Esophagus (tissue), 2 donors: Measurements from ENCODE around the gene PBX2. TPM values are rescaled to one million over a fixed set of nuclear protein-coding genes. Genes with fewer than 3 reads are reported as not detected.
A peak's percentile ranks its signal among the peaks of the same experiment; 100 is the strongest.

Source experiments
- H3K27ac ChIP-seq, 2 donors: one replicate each; pipeline ENCODE4 v1.5.1; 2013; ENCODE audit warnings: low read depth in 2 of 2, mild to moderate bottlenecking in 2 of 2, inconsistent platforms in 1 of 2, low read length in 1 of 2, moderate library complexity in 1 of 2
- H3K27me3 ChIP-seq, 2 donors: one replicate each; pipeline ENCODE4 v1.6.1; 2013; ENCODE audit warnings: low read length in 2 of 2, control low read depth in 1 of 2, mild to moderate bottlenecking in 1 of 2; ENCODE audit not compliant: insufficient read depth in 2 of 2, control insufficient read depth in 1 of 2
- H3K36me3 ChIP-seq, 2 donors: one replicate each; pipeline ENCODE4 v1.6.1; 2013; ENCODE audit warnings: low read length in 1 of 2; ENCODE audit not compliant: control insufficient read depth in 2 of 2, insufficient read depth in 2 of 2
- H3K4me1 ChIP-seq, 2 donors: one replicate each; pipeline ENCODE4 v1.6.1; 2013; ENCODE audit warnings: low read length in 1 of 2; ENCODE audit not compliant: control insufficient read depth in 2 of 2, insufficient read depth in 2 of 2
- H3K4me3 ChIP-seq, 2 donors: one replicate each; pipeline ENCODE4 v1.5.1; 2013; ENCODE audit warnings: low read length in 2 of 2, mild to moderate bottlenecking in 2 of 2, low read depth in 1 of 2, moderate library complexity in 1 of 2
- H3K9me3 ChIP-seq, 2 donors: one replicate each; pipeline ENCODE4 v1.6.1; 2013; ENCODE audit warnings: mild to moderate bottlenecking in 2 of 2, low read depth in 1 of 2, low read length in 1 of 2, moderate library complexity in 1 of 2; ENCODE audit not compliant: control insufficient read depth in 2 of 2, insufficient read depth in 1 of 2
- WGBS, 2 donors: extraction: QIAGEN DNeasy Blood & Tissue Kit; methylation state at CpG; one replicate each; pipeline ENCODE4 v1.1.7; 2013; 5-methylcytosine and 5-hydroxymethylcytosine counted together
- polyA plus RNA-seq, 2 donors: library from polyadenylated mRNA; stranded (reverse); fragments of 200-250 nt; gene quantifications; one replicate each; pipeline ENCODE4 v1.2.3, GENCODE V29; 2013
- donor health status: healthy with polysubstance abuse.
- donor health status: Bipolar disorder and iron deficiency.

PBX2 gene
- polyA plus RNA-seq, 2 donors, result 29.4 to 49.8 TPM

DNA sequence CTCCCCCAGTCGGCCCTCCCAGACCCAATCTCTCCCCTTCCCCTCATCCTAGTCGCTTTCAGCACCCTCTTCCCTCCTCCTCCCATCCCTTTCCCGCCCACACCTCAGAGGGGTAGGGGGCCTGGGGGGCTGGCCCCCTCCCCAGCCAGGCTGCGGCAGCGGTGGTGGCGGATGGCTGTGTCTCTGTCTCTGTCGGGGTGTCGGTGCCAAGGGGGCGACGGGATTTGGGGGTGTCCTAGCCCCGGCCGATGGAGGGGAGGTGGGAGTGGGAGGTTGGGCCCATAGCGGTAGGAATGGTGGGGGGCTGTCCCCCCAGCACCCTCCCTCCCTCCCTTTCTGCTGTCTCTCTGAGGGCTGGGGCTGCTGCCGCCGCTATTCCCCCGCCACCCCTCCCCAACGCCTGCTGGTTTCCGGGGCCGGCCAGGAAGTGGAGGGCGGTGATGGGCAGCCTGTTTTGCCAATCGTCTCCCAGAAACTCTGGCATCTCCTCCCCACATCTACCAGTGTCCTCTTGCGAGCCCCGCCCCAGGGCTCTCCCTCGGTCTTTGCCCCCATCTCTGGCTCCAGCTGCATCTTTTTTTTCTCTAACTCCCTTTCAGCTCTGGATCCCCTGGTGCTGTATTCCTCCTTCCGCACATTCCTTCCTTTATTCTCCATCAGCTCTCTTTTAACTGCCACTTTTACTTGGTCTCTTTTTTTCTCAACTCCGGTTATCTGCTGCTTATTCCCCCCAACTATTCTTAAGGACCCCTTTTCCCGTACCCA, 14.1 kb downstream of the PBX2 start, which contains the start of gene AGPAT1:
AGPAT1 (minus strand) TSS at position 374 of the 765 bp plus-strand sequence. CDS start 4,588 bp downstream, outside the sequence.
- Histone ChIP-seq H3K4me1 (peaks cover 2 to 6% of the 10 kb centered on the region in 2 donors), H3K36me3 (peaks cover 0 to 5% of the 10 kb centered on the region in 2 donors), H3K9me3 (no peaks in the 10 kb centered on the region), H3K4me3 (peak within 1 kb of the TSS; percentile 81 to 89), H3K27me3 (no peaks in the 10 kb centered on the region), H3K27ac (peak within 1 kb of the TSS; percentile 88 to 97)
- WGBS, 2 donors, result 0 to 1% methylated on average over 19 to 27 of the region's 27 CpGs

DNA sequence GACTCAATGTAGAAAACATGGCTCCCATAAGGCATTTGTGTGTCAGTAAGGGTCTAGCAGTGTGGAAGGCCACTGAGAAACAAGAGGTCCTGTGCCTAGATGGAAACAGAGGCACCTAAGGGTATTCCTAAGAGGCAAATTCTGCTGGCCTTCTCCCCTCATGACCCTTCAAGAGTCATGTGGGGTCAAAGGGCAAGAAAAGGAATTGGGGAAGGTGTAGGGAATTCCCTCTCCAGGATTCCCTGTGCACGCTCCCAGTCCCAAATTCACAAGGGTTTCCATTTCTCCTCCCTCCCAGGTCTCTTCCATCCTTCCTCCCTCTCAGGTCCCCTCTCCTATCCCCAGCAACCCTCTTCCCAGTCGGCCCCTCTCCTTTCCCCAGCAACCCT, 14.7 kb downstream of the PBX2 start:
- Histone ChIP-seq H3K36me3 (peaks cover 0 to 8% of the 10 kb centered on the region in 2 donors), H3K4me1 (peaks cover 2 to 6% of the 10 kb centered on the region in 2 donors), H3K27ac (peak overlapping the region; percentile 79 to 91), H3K27me3 (no peaks in the 10 kb centered on the region), H3K9me3 (no peaks in the 10 kb centered on the region), H3K4me3 (peak overlapping the region; percentile 81 to 89)
- WGBS, 2 donors, result 10 to 14% methylated on average over 2 of the region's 2 CpGs

DNA sequence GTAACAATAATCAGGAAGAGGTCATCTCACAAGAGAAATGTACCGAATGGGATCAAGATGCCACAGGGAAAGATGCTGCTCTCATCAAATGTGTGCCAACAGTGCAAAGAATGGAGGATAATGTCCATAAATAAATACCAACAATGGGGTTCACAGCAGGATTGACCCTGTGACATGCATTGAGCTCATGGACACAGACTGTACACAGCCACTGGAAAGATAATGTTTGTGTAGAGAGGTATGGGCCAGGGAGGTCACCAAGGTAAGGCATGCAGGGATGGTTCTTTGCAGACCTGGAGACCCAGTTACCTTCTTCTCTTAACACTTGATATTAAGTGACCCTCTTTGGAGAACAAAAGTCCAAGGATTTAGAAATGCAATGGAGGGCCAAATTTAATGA, 15.6 kb downstream of the PBX2 start:
- no peaks in the 10 kb centered on the region for H3K9me3 ChIP-seq
- no peaks in the 10 kb centered on the region for H3K27me3 ChIP-seq
- H3K36me3 ChIP-seq, result peaks cover 0 to 16% of the 10 kb centered on the region in 2 donors
- WGBS, 2 donors, result 84 to 88% methylated on average over 1 of the region's 1 CpG
- no peak overlapping the region for H3K4me3 ChIP-seq
- no peak overlapping the region for H3K27ac ChIP-seq
- peaks cover 2 to 6% of the 10 kb centered on the region in 2 donors for H3K4me1 ChIP-seq

DNA sequence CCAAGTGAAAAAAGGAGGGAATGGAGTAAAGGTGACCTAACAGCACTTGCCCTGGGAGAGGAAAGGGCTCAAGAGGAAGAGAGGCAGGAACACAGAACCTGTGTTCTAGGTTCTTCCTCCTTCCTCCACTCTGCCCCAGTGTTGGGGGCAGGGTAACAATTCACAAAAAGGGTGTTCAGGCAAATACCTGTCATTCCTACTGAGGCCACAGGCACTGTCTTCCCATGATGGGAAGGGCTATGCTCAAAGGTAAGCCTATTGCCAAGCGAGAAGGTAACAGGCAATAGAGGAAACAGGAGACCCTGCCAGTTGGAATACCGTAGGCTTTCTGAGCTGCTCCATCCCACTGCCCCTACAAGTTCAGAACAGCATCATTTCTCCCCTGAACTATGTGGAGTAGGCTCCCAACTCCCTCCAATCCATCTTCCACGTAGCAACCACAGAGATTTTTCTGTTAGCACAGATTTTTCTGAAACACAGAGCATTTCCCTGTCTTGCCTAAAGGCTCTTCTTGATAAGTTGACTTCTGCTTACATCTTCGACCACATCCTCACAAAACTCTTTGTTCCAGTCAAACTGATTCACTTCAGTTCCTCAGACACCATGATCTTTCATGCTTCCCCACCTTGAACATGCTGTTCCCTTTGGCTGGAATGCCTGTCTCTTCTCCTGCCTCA, 16.8 kb downstream of the PBX2 start:
- H3K27ac ChIP-seq, result peak overlapping the region in 1 of 2 donors; percentile 1
- no peaks in the 10 kb centered on the region for H3K27me3 ChIP-seq

DNA sequence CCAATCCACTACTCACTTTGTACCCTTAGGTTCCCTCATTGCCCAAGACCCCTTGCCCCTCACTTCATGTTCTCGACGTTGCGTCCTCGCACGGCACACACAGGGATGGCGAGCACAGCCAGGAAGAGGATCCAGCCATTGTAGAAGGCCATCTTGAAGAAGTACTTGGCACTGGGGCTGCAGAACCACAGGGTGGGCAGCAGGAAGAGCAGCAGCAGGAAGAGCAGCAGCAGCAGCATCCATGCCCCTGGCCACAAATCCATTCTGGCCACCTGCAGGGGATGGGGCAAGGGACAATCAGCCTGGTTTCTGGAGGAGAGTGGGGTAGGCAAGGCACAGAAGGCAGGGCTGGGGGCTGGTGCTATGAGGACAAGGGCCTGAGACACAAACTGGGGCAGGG, 18.8 kb downstream of the PBX2 start:
- WGBS, 2 donors, result 93 to 96% methylated on average over 6 of the region's 6 CpGs
- Histone ChIP-seq H3K4me3 (no peak overlapping the region), H3K9me3 (no peaks in the 10 kb centered on the region), H3K27ac (no peak overlapping the region), H3K27me3 (no peaks in the 10 kb centered on the region), H3K4me1 (peaks cover 2 to 6% of the 10 kb centered on the region in 2 donors), H3K36me3 (peaks cover 0 to 37% of the 10 kb centered on the region in 2 donors)

More for the DNA sequence above, 16.8 kb downstream of the PBX2 start:
- no peak overlapping the region for H3K4me3 ChIP-seq
- WGBS, 2 donors, result 65 to 72% methylated on average over 4 of the region's 4 CpGs
- H3K36me3 ChIP-seq, result peaks cover 0 to 22% of the 10 kb centered on the region in 2 donors
- no peaks in the 10 kb centered on the region for H3K9me3 ChIP-seq
- H3K4me1 ChIP-seq, result peaks cover 2 to 3% of the 10 kb centered on the region in 2 donors

DNA sequence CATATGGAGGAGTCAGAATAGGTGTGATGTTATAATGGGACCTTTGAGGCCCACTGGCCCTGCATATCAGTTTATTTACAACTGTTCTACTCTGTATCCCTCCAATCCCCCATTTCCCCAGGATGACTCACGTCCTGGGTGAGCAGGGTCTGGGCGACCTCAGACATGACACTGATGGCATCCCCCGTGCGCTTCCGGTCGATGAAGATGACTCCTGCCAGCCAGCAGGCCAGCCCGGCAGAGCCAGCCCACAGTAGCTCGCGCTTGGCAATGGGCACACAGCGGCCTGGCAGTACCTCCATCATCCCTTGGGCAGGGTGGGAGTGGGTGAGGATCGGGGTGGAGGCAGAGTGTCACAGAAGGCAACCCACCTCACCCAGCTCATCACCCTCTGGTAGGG, 19.7 kb downstream of the PBX2 start:
- 91 to 93% methylated on average over 11 of the region's 11 CpGs for WGBS, 2 donors
- H3K27me3 ChIP-seq, result no peaks in the 10 kb centered on the region
- no peak overlapping the region for H3K27ac ChIP-seq
- no peaks in the 10 kb centered on the region for H3K9me3 ChIP-seq
- peaks cover 2 to 5% of the 10 kb centered on the region in 2 donors for H3K4me1 ChIP-seq
- peaks cover 0 to 43% of the 10 kb centered on the region in 2 donors for H3K36me3 ChIP-seq
- H3K4me3 ChIP-seq, result no peak overlapping the region

DNA sequence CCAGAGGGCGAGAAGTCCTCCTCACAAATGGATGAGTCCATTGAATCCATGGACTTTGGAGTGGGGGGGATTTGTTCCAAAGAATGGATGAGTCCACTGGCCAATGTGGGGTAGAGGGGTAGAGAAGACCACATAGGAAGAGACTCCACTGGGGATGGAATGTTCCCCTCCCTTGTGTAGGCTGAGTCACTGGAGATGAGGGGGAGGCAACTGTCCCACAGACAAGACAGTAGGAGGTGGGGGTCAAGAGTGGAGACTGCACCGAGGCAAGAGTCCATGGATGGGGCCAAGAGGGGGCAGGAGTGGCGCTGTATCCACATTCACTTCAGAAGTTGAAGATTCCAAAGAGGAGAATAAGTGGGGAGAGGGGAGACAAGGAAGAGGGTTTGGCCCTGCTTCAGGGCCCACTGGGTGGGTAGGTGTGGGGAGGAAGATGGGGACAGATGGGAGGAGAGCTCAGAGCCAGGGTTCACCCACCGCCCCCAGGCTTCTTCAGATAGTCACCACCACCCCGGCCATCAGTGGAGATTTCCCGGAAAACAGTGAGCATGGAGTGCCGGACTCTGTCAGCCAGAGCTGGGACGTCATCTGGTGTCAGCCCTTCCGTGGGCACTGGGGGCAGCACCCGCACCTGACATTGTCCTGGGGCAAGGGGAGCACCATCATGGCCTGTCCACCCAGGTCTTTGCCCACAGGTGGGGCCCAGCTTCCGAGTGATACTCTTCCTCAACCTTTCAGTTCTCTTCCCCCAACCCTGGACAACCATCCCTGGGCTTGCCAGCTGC, 21.0 kb downstream of the PBX2 start:
- 78 to 84% methylated on average over 10 to 11 of the region's 11 CpGs for WGBS, 2 donors
- peaks cover 0 to 3% of the 10 kb centered on the region in 2 donors for H3K4me1 ChIP-seq
- H3K4me3 ChIP-seq, result no peak overlapping the region
- H3K27ac ChIP-seq, result no peak overlapping the region
- H3K36me3 ChIP-seq, result peaks cover 0 to 43% of the 10 kb centered on the region in 2 donors
- H3K27me3 ChIP-seq, result no peaks in the 10 kb centered on the region
- H3K9me3 ChIP-seq, result no peaks in the 10 kb centered on the region

DNA sequence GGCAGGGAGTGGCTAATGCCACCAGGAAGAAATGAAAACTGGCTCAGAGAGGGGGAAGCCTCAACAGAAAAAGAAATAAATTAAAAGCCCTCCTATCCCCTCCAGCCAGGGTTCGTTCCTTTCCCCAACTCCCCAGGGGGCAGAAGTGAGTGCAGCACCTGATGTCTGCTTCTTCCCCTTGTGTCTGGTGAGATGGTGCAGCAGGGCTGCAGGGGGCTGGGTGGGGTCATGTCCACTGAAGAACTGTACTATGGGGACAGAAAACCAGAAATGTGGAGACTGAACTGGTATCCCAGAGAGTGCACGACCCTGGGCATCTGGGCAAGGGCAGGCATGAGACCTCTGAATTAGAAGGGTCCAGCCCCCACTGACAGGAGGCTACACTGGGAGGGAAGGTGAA, 21.7 kb downstream of the PBX2 start:
- Histone ChIP-seq H3K9me3 (no peaks in the 10 kb centered on the region), H3K36me3 (peaks cover 0 to 43% of the 10 kb centered on the region in 2 donors), H3K4me3 (no peak overlapping the region), H3K4me1 (peaks cover 0 to 3% of the 10 kb centered on the region in 2 donors), H3K27ac (peak overlapping the region in 1 of 2 donors; percentile 3), H3K27me3 (no peaks in the 10 kb centered on the region)
- 69 to 79% methylated on average over 2 of the region's 2 CpGs for WGBS, 2 donors

DNA sequence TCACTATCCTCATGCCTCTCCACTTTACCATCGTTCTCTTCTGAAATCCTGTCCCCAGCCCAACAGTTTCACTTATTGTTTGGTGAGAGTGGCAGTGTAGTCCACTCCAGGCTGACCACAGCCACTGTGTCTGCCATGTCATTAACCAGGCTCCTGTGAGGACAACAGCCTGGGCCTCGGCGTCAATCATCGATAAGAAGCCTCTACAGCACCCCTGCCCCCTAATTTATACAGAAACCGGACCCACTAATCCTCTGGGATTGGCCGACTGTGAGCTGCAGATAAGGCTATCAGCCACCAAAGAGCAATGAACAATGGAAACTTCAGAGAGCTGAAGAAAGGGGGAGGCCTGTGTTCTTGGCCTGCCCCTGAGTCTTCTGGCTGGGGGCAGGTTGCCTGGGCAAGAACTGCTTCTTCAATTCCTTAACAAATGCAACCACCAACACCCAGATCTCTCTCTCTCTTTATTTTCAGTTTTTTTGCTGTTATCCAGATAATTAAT, 22.2 kb downstream of the PBX2 start:
- Histone ChIP-seq H3K36me3 (peaks cover 0 to 44% of the 10 kb centered on the region in 2 donors), H3K4me1 (peaks cover 0 to 3% of the 10 kb centered on the region in 2 donors), H3K4me3 (no peak overlapping the region), H3K9me3 (no peaks in the 10 kb centered on the region), H3K27me3 (no peaks in the 10 kb centered on the region), H3K27ac (no peak overlapping the region)
- 68 to 73% methylated on average over 6 of the region's 6 CpGs for WGBS, 2 donors
